ENCODE results near the gene SHTN1.

The SHTN1 gene
- total RNA-seq = 0.61 to 0.72 reads per million in 2 experiments

- peak; percentile 19 for DNase-seq (ENCODE audit: low read depth)
Observed at GRCh38 chr10:117005026-117005526, at the start of gene SHTN1. SHTN1 (minus strand) TSS chr10:117005187; CDS start chr10:117005079, 108 bp downstream.

GRCh38 chr10:117053482-117053881 lies 48.5 kb upstream of the SHTN1 start:
- DNase-seq (ENCODE audit: low read depth) = no peak

- DNase-seq (ENCODE audit: low read depth) = no peak
Observed at GRCh38 chr10:117047947-117048346, 43.0 kb upstream of the SHTN1 start.

GRCh38 chr10:117016266-117016665 lies 11.3 kb upstream of the SHTN1 start:
- DNase-seq (ENCODE audit: low read depth) = no peak

GRCh38 chr10:117014835-117015234 lies 9.8 kb upstream of the SHTN1 start:
- no peak for DNase-seq (ENCODE audit: low read depth)

GRCh38 chr10:117007080-117007479 lies 2.1 kb upstream of the SHTN1 start:
- DNase-seq (ENCODE audit: low read depth) = no peak

- no peak for DNase-seq (ENCODE audit: low read depth)
Observed at GRCh38 chr10:117005527-117006055, 604 bp upstream of the SHTN1 start.

- DNase-seq (ENCODE audit: low read depth) = no peak
Observed at GRCh38 chr10:117004227-117005025, 561 bp downstream of the SHTN1 start.

- no peak for DNase-seq (ENCODE audit: low read depth)
Observed at GRCh38 chr10:117003336-117003735, 1.7 kb downstream of the SHTN1 start.

GRCh38 chr10:117002206-117002605 lies 2.8 kb downstream of the SHTN1 start:
- DNase-seq (ENCODE audit: low read depth) = no peak

GRCh38 chr10:117001144-117001543 lies 3.8 kb downstream of the SHTN1 start:
- no peak for DNase-seq (ENCODE audit: low read depth)

GRCh38 chr10:117000580-117000979 lies 4.4 kb downstream of the SHTN1 start:
- no peak for DNase-seq (ENCODE audit: low read depth)

- DNase-seq (ENCODE audit: low read depth) = no peak
Observed at GRCh38 chr10:116998172-116998571, 6.8 kb downstream of the SHTN1 start.

- DNase-seq (ENCODE audit: low read depth) = no peak
Observed at GRCh38 chr10:116997015-116997414, 8.0 kb downstream of the SHTN1 start.

GRCh38 chr10:116995648-116996047 lies 9.3 kb downstream of the SHTN1 start:
- DNase-seq (ENCODE audit: low read depth) = no peak

- no peak for DNase-seq (ENCODE audit: low read depth)
Observed at GRCh38 chr10:116994113-116994890, 10.7 kb downstream of the SHTN1 start.

GRCh38 chr10:116993610-116994009 lies 11.4 kb downstream of the SHTN1 start:
- DNase-seq (ENCODE audit: low read depth) = no peak

- DNase-seq (ENCODE audit: low read depth) = no peak
Observed at GRCh38 chr10:116992183-116992582, 12.8 kb downstream of the SHTN1 start.

GRCh38 chr10:116990276-116990800 lies 14.6 kb downstream of the SHTN1 start:
- DNase-seq (ENCODE audit: low read depth) = no peak

- DNase-seq (ENCODE audit: low read depth) = no peak
Observed at GRCh38 chr10:116989439-116989838, 15.5 kb downstream of the SHTN1 start.

- no peak for DNase-seq (ENCODE audit: low read depth)
Observed at GRCh38 chr10:116988311-116988710, 16.7 kb downstream of the SHTN1 start.

- DNase-seq (ENCODE audit: low read depth) = no peak
Observed at GRCh38 chr10:116985611-116986010, 19.4 kb downstream of the SHTN1 start.

Data from T follicular helper cell (primary cell).